ENCODE measurements around the gene M1AP.

GRCh38 chr2:74659462-74659861 lies 11.3 kb upstream of the M1AP start:
- TF ChIP-seq CTCF (IDR thresholded peaks at IDR 0.05 in 8 of 11, conservative IDR thresholded peaks at IDR 0.05 in 3 of 11) (no peak), POLR2A (IDR thresholded peaks at IDR 0.05) (no peak)

Measured in spleen (tissue), 7 donors.